Thyroid gland (tissue), 4 donors: ENCODE measurements around the gene CASP2.

Experiments used
- CTCF ChIP-seq, 6 experiments: fragments of 200-600 bp in 3 of 6; fragments of 450-650 bp in 3 of 6; sonication (generic) in 3 of 6; IDR thresholded peaks; one replicate each; pipeline ENCODE4 v1.5.1; 2016 to 2019; ENCODE audit warnings: antibody characterized with exemption in 6 of 6, mild to moderate bottlenecking in 2 of 6, inconsistent platforms in 1 of 6, moderate library complexity in 1 of 6
- POLR2A ChIP-seq, 2 donors: fragments of 450-650 bp; IDR thresholded peaks; one replicate each; pipeline ENCODE4 v1.6.1; 2017; ENCODE audit warnings: antibody characterized with exemption in 2 of 2, mild to moderate bottlenecking in 2 of 2, moderate library complexity in 1 of 2

- TF ChIP-seq CTCF (IDR thresholded peaks at IDR 0.05), result no peak
- no peak for TF ChIP-seq POLR2A (IDR thresholded peaks at IDR 0.05)
These were observed 66.2 kb downstream of the CASP2 start for GRCh38 chr7:143354376-143354775.
